Natural killer cell (primary cell): ENCODE measurements around the gene MALL. TPM values are rescaled to one million over a fixed set of nuclear protein-coding genes. Genes with fewer than 3 reads are reported as not detected.
"Not testable (repeated sequence)": the region's sequence is repeated elsewhere in the genome, so short reads cannot be mapped to it uniquely, and the experiment has no call there.

Source experiments
- ATAC-seq, 3 donors: fragments of 150-1000 bp in 2 of 3; fragments of 200-7000 bp in 1 of 3; cut with Tn5 transposase; 1 replicate in 1 of 3; 2 replicates in 2 of 3; pipeline ENCODE4 v1.10.0; 2021; ENCODE audit warnings: mild to moderate bottlenecking in 2 of 3, moderate library complexity in 2 of 3
- DNase-seq, 2 donors: peaks; one replicate each; pipeline versions ENCODE4 v3.0.0 to v3.0.0-alpha.2; 2013 to 2021; ENCODE audit warnings: mixed read lengths in 1 of 2
- H3K27ac ChIP-seq: one replicate; pipeline ENCODE4 v1.5.1; 2013; ENCODE audit warnings: mild to moderate bottlenecking, low read length
- H3K27me3 ChIP-seq: one replicate; pipeline ENCODE4 v1.6.1; 2013; ENCODE audit warnings: low read length; ENCODE audit not compliant: control insufficient read depth, insufficient read depth
- H3K36me3 ChIP-seq: one replicate; pipeline ENCODE4 v1.6.1; 2013; ENCODE audit warnings: low read length; ENCODE audit not compliant: control insufficient read depth, insufficient read depth
- H3K4me1 ChIP-seq: one replicate; pipeline ENCODE4 v1.6.1; 2013; ENCODE audit warnings: low read length; ENCODE audit not compliant: control insufficient read depth, insufficient read depth
- H3K4me3 ChIP-seq: one replicate; pipeline ENCODE4 v1.5.1; 2013; ENCODE audit warnings: low read length
- H3K9me3 ChIP-seq: one replicate; pipeline ENCODE4 v1.6.1; 2013; ENCODE audit warnings: low read length; ENCODE audit not compliant: control insufficient read depth, insufficient read depth
- H3K27ac Mint-ChIP-seq, 2 donors: one replicate each; pipeline ENCODE4 v1.8.0; 2022; ENCODE audit warnings: mild to moderate bottlenecking in 2 of 2, mixed read lengths in 2 of 2, moderate library complexity in 1 of 2
- H3K27me3 Mint-ChIP-seq, 2 donors: one replicate each; pipeline ENCODE4 v1.8.0; 2022; ENCODE audit warnings: low read depth in 2 of 2, mixed read lengths in 2 of 2
- H3K36me3 Mint-ChIP-seq: one replicate; pipeline ENCODE4 v1.8.0; 2022; ENCODE audit warnings: mixed read lengths
- H3K4me1 Mint-ChIP-seq, 2 donors: one replicate each; pipeline ENCODE4 v1.8.0; 2022; ENCODE audit warnings: mixed read lengths in 2 of 2
- H3K4me3 Mint-ChIP-seq: one replicate; pipeline ENCODE4 v1.8.0; 2022; ENCODE audit warnings: mild to moderate bottlenecking, moderate library complexity, mixed read lengths
- H3K9me3 Mint-ChIP-seq, 2 donors: one replicate each; pipeline ENCODE4 v1.8.0; 2022; ENCODE audit warnings: mixed read lengths in 2 of 2
- CTCF ChIP-seq: fragments of 200-600 bp; IDR thresholded peaks from one replicate; pipeline ENCODE4 v1.8.0; 2022; ENCODE audit warnings: antibody characterized with exemption
- WGBS: methylation state at CpG from one replicate; pipeline ENCODE4 v1.1.7; 2013; ENCODE audit warnings: missing lambda C conversion rate; ENCODE audit not compliant: insufficient coverage; 5-methylcytosine and 5-hydroxymethylcytosine counted together
- intact Hi-C: fragments of 100-400 bp; cut with micrococcal nuclease; formaldehyde crosslinking; loops from one replicate; pipeline ENCODE4 v1.14.2; 2022
- total RNA-seq, 4 donors: library from RNA; stranded (reverse); fragments of 120-200 nt in 1 of 4; gene quantifications; one replicate each; pipeline versions ENCODE4 v1.2.3 to v1.2.4, GENCODE V29; 2013 to 2022

Gene MALL
- not detected for total RNA-seq
- total RNA-seq (2013): 0.05 TPM

GRCh38 chr2:110115291-110116032 is at the start of gene MALL:
Gene MALL (minus strand): TSS chr2:110115822. CDS start chr2:110115792, 30 bp downstream.
- H3K27me3 ChIP-seq: peaks cover 13% of the 10 kb centered on the region
- 23% methylated on average over 62 of the region's 62 CpGs for WGBS
- H3K4me1 ChIP-seq: no peaks in the 10 kb centered on the region
- TF ChIP-seq CTCF: no peak
- intact Hi-C loops: no loop called here
- Mint-ChIP-seq H3K4me3 (no peak within 1 kb of the TSS), H3K9me3 (peaks cover 0 to 2% of the 10 kb centered on the region in 2 donors), H3K36me3 (peaks cover 7% of the 10 kb centered on the region), H3K27me3 (peaks cover 44 to 79% of the 10 kb centered on the region in 2 donors), H3K4me1 (no peaks in the 10 kb centered on the region), H3K27ac (no peak within 1 kb of the TSS)
- DNase-seq: no peak
- no peak within 1 kb of the TSS for H3K4me3 ChIP-seq
- H3K9me3 ChIP-seq: no peaks in the 10 kb centered on the region
- no peaks in the 10 kb centered on the region for H3K36me3 ChIP-seq
- no peak within 1 kb of the TSS for H3K27ac ChIP-seq
- no peak for ATAC-seq

GRCh38 chr2:110157153-110157793 is 41.7 kb upstream of the MALL start:
- Mint-ChIP-seq H3K27me3 (peaks cover 4 to 24% of the 10 kb centered on the region in 2 donors), H3K27ac (no peak overlapping the region), H3K4me3 (no peak overlapping the region), H3K9me3 (peaks cover 4 to 6% of the 10 kb centered on the region in 2 donors), H3K36me3 (peaks cover 7% of the 10 kb centered on the region), H3K4me1 (peaks cover 0 to 6% of the 10 kb centered on the region in 2 donors)
- H3K36me3 ChIP-seq: no peaks in the 10 kb centered on the region
- WGBS: 40% methylated on average over 3 of the region's 4 CpGs
- H3K4me1 ChIP-seq: no peaks in the 10 kb centered on the region
- intact Hi-C loops: no loop called here
- H3K27me3 ChIP-seq: no peaks in the 10 kb centered on the region
- TF ChIP-seq CTCF: peak; percentile 52
- DNase-seq (peak in 1 of 2 donors; percentile 51), ATAC-seq (peak in 2 of 3 donors; percentile 54 to 67)
- peaks cover 8% of the 10 kb centered on the region for H3K9me3 ChIP-seq
- no peak overlapping the region for H3K27ac ChIP-seq
- no peak overlapping the region for H3K4me3 ChIP-seq

GRCh38 chr2:110154828-110155227 is 39.2 kb upstream of the MALL start:
- H3K27me3 ChIP-seq, H3K36me3 Mint-ChIP-seq, H3K4me1 Mint-ChIP-seq, intact Hi-C loops, H3K27ac ChIP-seq, H3K9me3 Mint-ChIP-seq, H3K27ac Mint-ChIP-seq, DNase-seq, H3K4me3 ChIP-seq, H3K4me3 Mint-ChIP-seq, H3K9me3 ChIP-seq, H3K36me3 ChIP-seq, ATAC-seq, H3K4me1 ChIP-seq: not testable (repeated sequence)
- peaks cover 6 to 17% of the 10 kb centered on the region in 2 donors for H3K27me3 Mint-ChIP-seq
- WGBS: 95% methylated on average over 4 of the region's 4 CpGs

GRCh38 chr2:110154188-110154587 is 38.6 kb upstream of the MALL start:
- H3K9me3 ChIP-seq, H3K4me1 ChIP-seq, H3K27ac Mint-ChIP-seq, DNase-seq, ATAC-seq, H3K27me3 ChIP-seq, H3K4me3 ChIP-seq, H3K36me3 Mint-ChIP-seq, intact Hi-C loops, H3K4me3 Mint-ChIP-seq, H3K4me1 Mint-ChIP-seq, H3K36me3 ChIP-seq, H3K9me3 Mint-ChIP-seq, H3K27ac ChIP-seq: not testable (repeated sequence)
- H3K27me3 Mint-ChIP-seq: peaks cover 6 to 17% of the 10 kb centered on the region in 2 donors
- WGBS: 93% methylated on average over 2 of the region's 2 CpGs
